ENCODE results near the gene KCNK7. TPM values are rescaled to one million over a fixed set of nuclear protein-coding genes. Genes with fewer than 3 reads are reported as not detected.
A peak's percentile ranks its signal among the peaks of the same experiment; 100 is the strongest.
"Not testable (repeated sequence)": the region's sequence is repeated elsewhere in the genome, so short reads cannot be mapped to it uniquely, and the experiment has no call there.

KCNK7 gene
- total RNA-seq, 1 experiment from 2014 or later = 0.58 TPM

GRCh38 chr11:65565624-65566453 is 29.8 kb downstream of the KCNK7 start:
- CTCF ChIA-PET = interaction anchor here (0.7 kb wide), 1 partner anchor 19 kb away, joined by 9 read pairs; no protein-coding TSS in a partner anchor
- H3K4me2 ChIP-seq (ENCODE audit: low read length) = peak overlapping the region; percentile 33
- no peak overlapping the region for H2AFZ ChIP-seq (ENCODE audit: low read length)
- H3K4me1 ChIP-seq (ENCODE audit: insufficient read depth, low read length) = peaks cover 29% of the 10 kb centered on the region
- intact Hi-C loops (cut with micrococcal nuclease) = no loop called here
- no peaks in the 10 kb centered on the region for H3K27me3 ChIP-seq (ENCODE audit: low read length)
- no peaks in the 10 kb centered on the region for H3K36me3 ChIP-seq (ENCODE audit: low read depth, low read length)
- H3K9ac ChIP-seq (ENCODE audit: low read length) = no peak overlapping the region
- H3K9me3 ChIP-seq (ENCODE audit: low read length) = no peaks in the 10 kb centered on the region
- no TSS peak for BruUV-seq (replicated peaks)
- peak overlapping the region; percentile 20 for H3K27ac ChIP-seq (ENCODE audit: low read length)
- no peaks in the 10 kb centered on the region for H3F3A ChIP-seq (ENCODE audit: low read length, unreplicated experiment)
- no peak for ATAC-seq
- H3K79me2 ChIP-seq (ENCODE audit: low read length) = peaks cover 28% of the 10 kb centered on the region
- TF ChIP-seq EZH2 (IDR thresholded peaks at IDR 0.05; ENCODE audit: low read length, unreplicated experiment) (no peak), EZH2phosphoT487 (IDR thresholded peaks at IDR 0.05; ENCODE audit: borderline replicate concordance, low read length) (no peak)
- TF ChIP-seq, protein P1, sequence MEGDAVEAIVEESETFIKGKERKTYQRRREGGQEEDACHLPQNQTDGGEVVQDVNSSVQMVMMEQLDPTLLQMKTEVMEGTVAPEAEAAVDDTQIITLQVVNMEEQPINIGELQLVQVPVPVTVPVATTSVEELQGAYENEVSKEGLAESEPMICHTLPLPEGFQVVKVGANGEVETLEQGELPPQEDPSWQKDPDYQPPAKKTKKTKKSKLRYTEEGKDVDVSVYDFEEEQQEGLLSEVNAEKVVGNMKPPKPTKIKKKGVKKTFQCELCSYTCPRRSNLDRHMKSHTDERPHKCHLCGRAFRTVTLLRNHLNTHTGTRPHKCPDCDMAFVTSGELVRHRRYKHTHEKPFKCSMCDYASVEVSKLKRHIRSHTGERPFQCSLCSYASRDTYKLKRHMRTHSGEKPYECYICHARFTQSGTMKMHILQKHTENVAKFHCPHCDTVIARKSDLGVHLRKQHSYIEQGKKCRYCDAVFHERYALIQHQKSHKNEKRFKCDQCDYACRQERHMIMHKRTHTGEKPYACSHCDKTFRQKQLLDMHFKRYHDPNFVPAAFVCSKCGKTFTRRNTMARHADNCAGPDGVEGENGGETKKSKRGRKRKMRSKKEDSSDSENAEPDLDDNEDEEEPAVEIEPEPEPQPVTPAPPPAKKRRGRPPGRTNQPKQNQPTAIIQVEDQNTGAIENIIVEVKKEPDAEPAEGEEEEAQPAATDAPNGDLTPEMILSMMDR (conservative IDR thresholded peaks at IDR 0.05; ENCODE audit: low read depth, low read length) = no peak
- H3K9me2 ChIP-seq (replicated peaks; ENCODE audit: low read length) = no peaks in the 10 kb centered on the region
- H3K4me3 ChIP-seq (ENCODE audit: low read length) = no peak overlapping the region
- peak; percentile 41 for DNase-seq
- POLR2A ChIA-PET (ENCODE audit: unreplicated experiment) = interaction anchor here (0.6 kb wide), 2 partner anchors 59 to 122 kb away, joined by 3 to 12 read pairs; no protein-coding TSS in a partner anchor
- no peaks in the 10 kb centered on the region for H4K20me1 ChIP-seq (ENCODE audit: low read length)

DNA sequence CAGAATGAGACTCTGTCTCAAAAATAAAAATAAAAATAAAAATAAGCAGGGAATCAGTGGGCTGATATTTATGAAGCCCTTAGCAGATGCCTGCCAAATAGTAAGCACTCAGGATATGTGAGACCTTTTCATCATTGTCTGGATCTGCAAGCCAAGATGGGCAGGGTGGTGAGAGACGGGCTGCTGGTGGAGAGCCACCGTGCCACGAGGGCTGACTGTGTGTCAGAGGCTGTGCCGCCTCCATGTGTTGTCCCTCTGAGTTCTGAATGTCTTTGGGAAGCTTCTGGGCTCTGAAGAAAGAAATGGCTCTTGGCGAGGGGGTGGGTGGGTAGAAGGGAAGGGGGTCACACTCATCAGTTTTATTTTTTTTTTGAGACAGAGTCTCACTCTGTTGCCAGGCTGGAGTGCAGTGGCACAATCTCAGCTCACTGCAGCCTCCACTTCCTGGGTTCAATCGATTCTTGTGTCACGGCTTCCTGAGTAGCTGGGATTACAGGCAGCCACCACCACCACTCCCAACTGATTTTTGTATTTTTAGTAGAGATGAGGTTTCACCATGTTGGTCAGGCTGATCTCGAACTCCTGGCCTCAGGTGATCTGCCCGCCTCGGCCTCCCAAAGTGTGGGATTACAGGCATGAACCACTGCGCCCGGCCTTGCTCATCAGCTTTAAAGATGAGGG is 30.6 kb downstream of the KCNK7 start:
- CTCF ChIA-PET; H3K9me2 ChIP-seq (replicated peaks; ENCODE audit: low read length); intact Hi-C loops (cut with micrococcal nuclease); H2AFZ ChIP-seq (ENCODE audit: low read length); H3K36me3 ChIP-seq (ENCODE audit: low read depth, low read length); H3K4me3 ChIP-seq (ENCODE audit: low read length); H3F3A ChIP-seq (ENCODE audit: low read length, unreplicated experiment); ATAC-seq; H3K9me3 ChIP-seq (ENCODE audit: low read length); H3K4me2 ChIP-seq (ENCODE audit: low read length); H3K27me3 ChIP-seq (ENCODE audit: low read length); H3K9ac ChIP-seq (ENCODE audit: low read length); DNase-seq; H4K20me1 ChIP-seq (ENCODE audit: low read length); BruUV-seq (replicated peaks): not testable (repeated sequence)
- peak overlapping the region; percentile 20; the same call in 1 of the 2 replicates for H3K27ac ChIP-seq (ENCODE audit: low read length)
- peaks cover 37% of the 10 kb centered on the region for H3K4me1 ChIP-seq (ENCODE audit: insufficient read depth, low read length)
- H3K79me2 ChIP-seq (ENCODE audit: low read length) = peaks cover 22% of the 10 kb centered on the region
- POLR2A ChIA-PET (ENCODE audit: unreplicated experiment) = interaction anchor here (0.6 kb wide), 1 partner anchor 82 kb away, joined by 5 read pairs; no protein-coding TSS in a partner anchor

DNA sequence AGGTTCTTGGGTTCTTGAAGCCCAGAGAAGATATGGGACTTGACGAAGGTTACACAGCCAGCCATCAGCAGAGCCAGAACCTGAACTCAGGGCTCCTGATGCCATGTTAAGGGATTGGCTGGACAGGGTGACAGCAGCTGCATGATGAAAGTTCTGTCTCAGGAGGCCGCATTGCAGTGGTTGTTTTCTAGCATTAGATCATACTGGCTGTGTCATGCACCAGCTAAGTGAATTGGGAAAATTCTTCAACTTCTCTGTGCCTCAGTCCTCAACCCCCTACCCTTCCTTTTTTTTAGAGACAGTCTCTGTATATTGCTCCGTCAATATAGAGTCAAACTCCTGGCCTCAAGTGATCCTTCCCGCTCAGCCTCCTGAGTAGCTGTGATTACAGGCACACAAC is 32.0 kb downstream of the KCNK7 start:
- Histone ChIP-seq H3K4me2 (ENCODE audit: low read length) (no peak overlapping the region), H3K27me3 (ENCODE audit: low read length) (no peaks in the 10 kb centered on the region), H4K20me1 (ENCODE audit: low read length) (no peaks in the 10 kb centered on the region), H3K4me1 (ENCODE audit: insufficient read depth, low read length) (peaks cover 42% of the 10 kb centered on the region), H3K4me3 (ENCODE audit: low read length) (no peak overlapping the region), H3K36me3 (ENCODE audit: low read depth, low read length) (no peaks in the 10 kb centered on the region), H3K9ac (ENCODE audit: low read length) (no peak overlapping the region), H3K9me3 (ENCODE audit: low read length) (no peaks in the 10 kb centered on the region), H3K9me2 (replicated peaks; ENCODE audit: low read length) (no peaks in the 10 kb centered on the region), H3F3A (ENCODE audit: low read length, unreplicated experiment) (peaks cover 12% of the 10 kb centered on the region), H3K79me2 (ENCODE audit: low read length) (peaks cover 10% of the 10 kb centered on the region), H2AFZ (ENCODE audit: low read length) (no peak overlapping the region), H3K27ac (ENCODE audit: low read length) (no peak overlapping the region)
- no peak for DNase-seq
- no peak for ATAC-seq
- no TSS peak for BruUV-seq (replicated peaks)
- CTCF ChIA-PET = no interaction called here
- POLR2A ChIA-PET (ENCODE audit: unreplicated experiment) = no interaction called here
- intact Hi-C loops (cut with micrococcal nuclease) = no loop called here
- TF ChIP-seq, protein P1 (conservative IDR thresholded peaks at IDR 0.05; ENCODE audit: low read depth, low read length) = no peak
- no peak for TF ChIP-seq EZH2phosphoT487 (IDR thresholded peaks at IDR 0.05; ENCODE audit: borderline replicate concordance, low read length)
- no peak for TF ChIP-seq EZH2 (IDR thresholded peaks at IDR 0.05; ENCODE audit: low read length, unreplicated experiment)
